NCI-H526 (cell line): ENCODE measurements around the gene FAM3D.

Experiments
- DNase-seq, 2 experiments: peaks; one replicate each; lab custom pipeline; 2025; lab: John Stamatoyannopoulos, UW

FAM3D gene

GRCh38 chr3:58591517-58592510 is 74.8 kb downstream of the FAM3D start:
- no peak for DNase-seq

DNA sequence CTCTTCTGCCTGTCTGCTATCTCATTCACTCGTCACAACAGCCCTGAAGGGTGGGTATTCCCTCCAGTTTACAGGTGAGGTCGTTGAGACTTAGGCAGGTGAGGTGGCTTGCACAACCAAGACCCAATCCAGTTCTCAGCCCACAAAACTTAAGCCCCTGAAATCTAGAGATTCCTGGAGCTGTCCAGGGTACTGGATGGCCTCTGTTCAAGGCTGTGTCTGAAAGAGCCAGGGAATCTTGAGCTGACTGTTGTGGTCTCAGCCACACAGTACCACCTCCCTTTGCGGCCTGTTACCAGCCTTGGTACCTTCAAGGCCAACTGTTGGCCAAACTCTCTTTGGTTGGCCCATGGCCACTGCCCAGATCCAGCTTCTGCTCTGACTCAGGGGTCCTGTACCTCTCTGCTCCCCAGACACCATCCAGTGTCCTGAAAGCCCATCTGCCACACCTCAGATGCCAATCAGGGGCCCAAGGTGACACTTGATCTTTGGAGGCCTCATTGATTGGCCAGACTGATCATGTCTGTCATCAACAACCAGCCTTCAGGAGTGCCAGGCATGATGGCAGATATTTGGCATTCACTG is 78.5 kb downstream of the FAM3D start:
- DNase-seq: no peak

- peak in 1 of 2 experiments; percentile 46 for DNase-seq
These were observed 79.8 kb downstream of the FAM3D start for GRCh38 chr3:58586776-58587192.

DNA sequence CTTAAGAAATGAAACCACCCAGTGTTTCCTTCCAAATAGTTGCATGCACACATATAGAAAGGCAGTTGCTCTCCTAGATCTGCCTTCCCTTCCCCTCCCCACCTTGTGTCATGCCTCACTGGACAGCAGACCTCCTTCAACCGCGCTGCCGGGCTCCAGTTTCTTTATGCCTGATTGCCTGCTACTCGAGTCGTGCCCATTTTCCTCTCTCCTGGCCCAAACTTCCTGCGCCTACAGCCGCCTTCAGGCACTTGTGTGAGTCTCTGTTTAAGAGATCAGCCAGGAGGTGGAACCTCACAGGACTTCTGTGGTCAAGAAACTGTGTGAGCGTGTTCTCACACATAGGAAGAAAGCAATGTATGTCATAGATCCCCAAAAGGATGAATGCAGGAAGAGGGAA is 80.6 kb downstream of the FAM3D start:
- DNase-seq: peak in 1 of 2 experiments; percentile 13

- peak; percentile 35 to 78 for DNase-seq
These were observed 81.4 kb downstream of the FAM3D start for GRCh38 chr3:58585005-58585786.

DNA sequence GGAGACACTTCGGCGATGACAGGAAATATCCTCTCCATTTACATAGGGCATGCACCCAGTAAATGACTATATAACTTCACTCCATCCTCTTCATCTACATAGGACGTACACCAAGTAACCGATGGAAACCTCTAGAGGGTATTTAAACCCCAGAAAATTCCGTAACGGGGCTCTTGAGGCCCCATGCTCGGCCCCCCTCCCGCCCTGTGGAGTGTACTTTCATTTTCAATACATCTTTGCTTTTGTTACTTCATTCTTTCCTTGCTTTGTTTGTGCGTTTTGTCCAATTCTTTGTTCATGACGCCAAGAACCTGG is 81.9 kb downstream of the FAM3D start:
- no peak for DNase-seq
